B cell (primary cell): ENCODE results near the gene PGAP3.

Experiments used
- CTCF ChIP-seq: fragments of 200-600 bp; IDR thresholded peaks from one replicate; pipeline ENCODE4 v1.8.0; 2022; ENCODE audit warnings: antibody characterized with exemption, mild to moderate bottlenecking
- EZH2 ChIP-seq: IDR thresholded peaks from 2 replicates; pipeline ENCODE4 v1.6.1; 2012; ENCODE audit warnings: borderline replicate concordance, low read depth, mild to moderate bottlenecking, moderate library complexity, low read length; ENCODE audit not compliant: insufficient read depth, poor library complexity, severe bottlenecking

- no peak for TF ChIP-seq CTCF
- TF ChIP-seq EZH2 = no peak
Observed at GRCh38 chr17:39729280-39729851, 41.5 kb upstream of the PGAP3 start.
